Esophagus muscularis mucosa (tissue), 3 donors: ENCODE data around the gene TM4SF20.

Source experiments
- CTCF ChIP-seq, 3 experiments: fragments of 200-600 bp in 2 of 3; fragments of 450-650 bp in 1 of 3; sonication (generic) in 2 of 3; IDR thresholded peaks; one replicate each; pipeline ENCODE4 v1.5.1; 2017 to 2019; ENCODE audit warnings: antibody characterized with exemption in 3 of 3, mild to moderate bottlenecking in 2 of 3, moderate library complexity in 1 of 3
- POLR2A ChIP-seq: fragments of 450-650 bp; IDR thresholded peaks from one replicate; pipeline ENCODE4 v1.6.1; 2017; ENCODE audit warnings: antibody characterized with exemption, moderate library complexity, mild to moderate bottlenecking, low read depth
- POLR2AphosphoS5 ChIP-seq, 2 donors: sonication (generic); formaldehyde crosslinking; IDR thresholded peaks; one replicate each; pipeline ENCODE4 v1.6.1; 2017; ENCODE audit warnings: antibody characterized with exemption in 2 of 2

DNA sequence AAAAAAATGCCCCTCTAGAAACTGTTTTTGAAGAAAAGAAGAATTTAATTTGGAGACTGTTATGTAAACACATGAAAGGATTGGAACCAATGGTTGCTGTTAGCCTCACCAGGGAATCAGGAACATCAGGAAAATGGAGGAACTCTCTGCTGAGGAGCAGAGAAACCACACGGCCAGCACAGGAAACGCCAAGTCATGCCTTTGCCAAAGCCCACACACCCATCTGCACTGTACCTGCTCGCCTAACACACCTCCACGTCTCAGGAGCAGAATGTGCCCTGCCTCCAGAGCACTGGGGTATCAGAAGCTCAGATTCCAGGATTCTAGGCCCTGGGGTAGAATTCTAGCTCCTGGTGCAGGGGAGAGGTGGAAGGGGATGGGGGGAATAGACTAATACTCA lies 18.5 kb upstream of the TM4SF20 start:
- TF ChIP-seq POLR2AphosphoS5 (IDR thresholded peaks at IDR 0.05) (no peak), POLR2A (no peak), CTCF (IDR thresholded peaks at IDR 0.05) (no peak)
